A549 (cell line): ENCODE data around the gene SNUPN. TPM values are rescaled to one million over a fixed set of nuclear protein-coding genes. Genes with fewer than 3 reads are reported as not detected.

ENCODE experiments used
- ATAC-seq, 2 experiments: fragments of 200-7000 bp in 1 of 2; fragments of >200 bp in 1 of 2; cut with Nextera tagmentation in 1 of 2; cut with Tn5 transposase in 1 of 2; 3 replicates each; pipeline versions ENCODE4 v1.8.0 to v1.9.1; 2018 to 2020; ENCODE audit warnings: mild to moderate bottlenecking in 1 of 2, moderate library complexity in 1 of 2
- CTCF ChIA-PET: fragments of 300-600 bp; sonication (Branson Sonifier 250); formaldehyde crosslinking; extraction: SDS; loops from one replicate; lab custom pipeline; 2021; ENCODE audit warnings: antibody characterized with exemption, inconsistent platforms; lab: Yijun Ruan, JAX
- POLR2A ChIA-PET: fragments of 350-600 bp; formaldehyde crosslinking; extraction: SDS; loops from one replicate; lab custom pipeline; 2021; ENCODE audit warnings: antibody characterized with exemption, inconsistent platforms; lab: Yijun Ruan, JAX
- DNase-seq, 2 experiments: peaks; one replicate each; pipeline versions ENCODE4 v3.0.0 to v3.0.0-alpha.2; 2011 to 2016; ENCODE audit warnings: low read depth in 1 of 2, low spot score in 1 of 2
- FAIRE-seq: peaks from 2 replicates; lab custom pipeline; 2011; peaks lifted over from hg19 to GRCh38; lab: Jason Lieb, UNC
- H3K27ac ChIP-seq, 2 experiments: fragments of >200 bp; sonication (Bioruptor Twin); formaldehyde crosslinking; 3 replicates each; pipeline ENCODE4 v1.5.1; 2016 to 2017
- H3K4me1 ChIP-seq: fragments of >200 bp; sonication (Bioruptor Twin); formaldehyde crosslinking; 3 replicates; pipeline ENCODE4 v1.6.1; 2016
- H3K4me2 ChIP-seq: fragments of >200 bp; sonication (Bioruptor Twin); formaldehyde crosslinking; 3 replicates; pipeline ENCODE4 v1.6.1; 2016
- H3K4me3 ChIP-seq: fragments of >200 bp; sonication (Bioruptor Twin); formaldehyde crosslinking; 3 replicates; pipeline ENCODE4 v1.5.1; 2016
- H3K9me3 ChIP-seq: fragments of >200 bp; sonication (Bioruptor Twin); formaldehyde crosslinking; 3 replicates; pipeline ENCODE4 v1.6.1; 2016
- BHLHE40 ChIP-seq: IDR thresholded peaks from 2 replicates; pipeline ENCODE4 v1.6.1; 2012; ENCODE audit warnings: low read depth, low read length, inconsistent platforms
- CHD2 ChIP-seq: fragments of 150-350 bp; IDR thresholded peaks from 2 replicates; pipeline ENCODE4 v1.6.1; 2014; ENCODE audit warnings: low read length; ENCODE audit not compliant: partially characterized antibody
- CHD4 ChIP-seq: fragments of 200-600 bp; sonication (generic); IDR thresholded peaks from 2 replicates; pipeline ENCODE4 v1.6.1; 2016; ENCODE audit warnings: antibody characterized with exemption, mild to moderate bottlenecking, borderline replicate concordance
- FOSL2 ChIP-seq, 2 experiments: fragments of 450-650 bp in 1 of 2; fragments of >200 bp in 1 of 2; sonication (Bioruptor Twin) in 1 of 2; formaldehyde crosslinking; IDR thresholded peaks; 2 replicates each; pipeline versions ENCODE4 v1.5.0 to v1.6.1; 2016 to 2020; ENCODE audit warnings: mild to moderate bottlenecking in 1 of 2, moderate library complexity in 1 of 2
- FOXS1 ChIP-seq: fragments of 250-450 bp; sonication (Bioruptor Pico); IDR thresholded peaks from 2 replicates; pipeline ENCODE4 v1.5.0; 2020; ENCODE audit warnings: mild to moderate bottlenecking, moderate library complexity
- NPAS2 ChIP-seq: fragments of 250-450 bp; sonication (Bioruptor Pico); IDR thresholded peaks from 2 replicates; pipeline ENCODE4 v1.8.0; 2022; ENCODE audit warnings: mild to moderate bottlenecking, moderate library complexity, borderline replicate concordance
- POLR2A ChIP-seq: IDR thresholded peaks from 2 replicates; pipeline ENCODE4 v1.6.1; 2012; ENCODE audit warnings: mild to moderate bottlenecking, low read length
- POLR2AphosphoS2 ChIP-seq: conservative IDR thresholded peaks from 2 replicates; pipeline ENCODE4 v1.6.1; 2012; ENCODE audit warnings: low read length, improper control_type of control experiment, inconsistent platforms
- RAD21 ChIP-seq, 2 experiments: fragments of >200 bp in 1 of 2; sonication (Bioruptor Twin) in 1 of 2; formaldehyde crosslinking in 1 of 2; IDR thresholded peaks in 1 of 2; conservative IDR thresholded peaks in 1 of 2; 2 replicates in 1 of 2; 3 replicates in 1 of 2; pipeline ENCODE4 v1.6.1; 2012 to 2018; ENCODE audit warnings: inconsistent platforms in 1 of 2
- RARB ChIP-seq: fragments of 250-450 bp; sonication (Bioruptor Pico); IDR thresholded peaks from 2 replicates; pipeline ENCODE4 v1.8.0; 2021; ENCODE audit warnings: mild to moderate bottlenecking, moderate library complexity
- TFCP2L1 ChIP-seq: fragments of 250-450 bp; sonication (Bioruptor Pico); IDR thresholded peaks from 2 replicates; pipeline ENCODE4 v1.5.0; 2021; ENCODE audit warnings: mild to moderate bottlenecking
- TP53 ChIP-seq: fragments of 250-450 bp; sonication (Bioruptor Pico); IDR thresholded peaks from 2 replicates; pipeline ENCODE4 v1.5.0; 2021; ENCODE audit warnings: mild to moderate bottlenecking, moderate library complexity
- ZSCAN20 ChIP-seq: fragments of 250-450 bp; sonication (Bioruptor Pico); IDR thresholded peaks from 2 replicates; pipeline ENCODE4 v1.8.0; 2022; ENCODE audit warnings: mild to moderate bottlenecking, moderate library complexity
- WGBS: methylation state at CpG from one replicate; pipeline ENCODE4 v1.1.6; 2017; ENCODE audit errors: missing lambda C conversion rate; 5-methylcytosine and 5-hydroxymethylcytosine counted together
- polyA plus RNA-seq, 4 experiments: library from polyadenylated mRNA; depleted of rRNA in 3 of 4; stranded (reverse); fragments of >200 nt; fragmentation: RNase III in 1 of 4; extraction: RNeasy Plus Mini Kit Qiagen cat#74134 plus additional on column Dnase treatment in 1 of 4; gene quantifications; 2 replicates in 3 of 4; 3 replicates in 1 of 4; pipeline ENCODE4 v1.2.3, GENCODE V29; 2011 to 2017
- TF ChIP-seq, protein P1 (sequence below): IDR thresholded peaks from 2 replicates; pipeline ENCODE4 v1.6.1; 2012; ENCODE audit warnings: low read depth, borderline replicate concordance
- TF ChIP-seq, protein P2 (sequence below): fragments of 250-450 bp; sonication (Bioruptor Pico); IDR thresholded peaks from 2 replicates; pipeline ENCODE4 v1.5.0; 2021; ENCODE audit warnings: mild to moderate bottlenecking, moderate library complexity, borderline replicate concordance
- TF ChIP-seq, protein P3 (sequence below): fragments of >200 bp; sonication (Bioruptor Twin); formaldehyde crosslinking; IDR thresholded peaks from 3 replicates; pipeline ENCODE4 v1.6.1; 2016

The SNUPN gene
- polyA plus RNA-seq, 2 of the 4 experiments (the other 2 are of a cell fraction): 29.2 to 38.5 TPM

DNA sequence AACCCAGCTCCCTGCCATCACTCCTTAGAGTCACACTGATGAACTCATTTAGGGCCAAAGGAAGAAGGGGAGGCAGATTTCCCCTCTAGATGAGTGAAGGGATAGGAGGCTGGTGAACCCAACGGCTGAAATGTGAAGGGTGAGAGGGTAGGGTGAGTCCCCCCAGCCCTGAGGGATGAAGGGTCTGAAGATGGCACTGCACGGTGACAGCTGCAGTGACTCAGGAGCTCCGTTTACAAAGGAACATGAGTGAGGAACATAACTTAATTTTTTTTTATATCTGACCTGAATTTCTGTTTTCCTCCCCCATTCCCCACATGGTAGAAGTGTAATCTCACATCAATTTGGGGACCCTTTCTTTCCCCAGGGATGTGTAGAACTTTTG lies 36.2 kb upstream of the SNUPN start:
- H3K27ac ChIP-seq: peak overlapping the region; percentile 78 to 83
- peaks cover 62% of the 10 kb centered on the region for H3K4me1 ChIP-seq
- peak overlapping the region; percentile 66 for H3K4me2 ChIP-seq
- POLR2A ChIA-PET: interaction anchor here (1.0 to 3.3 kb wide), 7 partner anchors 10 to 294 kb away, joined by 3 to 34 read pairs (median 4); partner anchors contain the start of genes IMP3, MAN2C1 and SNX33
- ATAC-seq: no peak
- TF ChIP-seq CHD4: no peak
- no peak for TF ChIP-seq POLR2A
- CTCF ChIA-PET: interaction anchor here (1.1 to 7.1 kb wide), 9 partner anchors 10 to 294 kb away, joined by 3 to 63 read pairs (median 7); partner anchors contain the start of genes IMP3 and SNX33
- FAIRE-seq: no peak
- 64% methylated on average over 3 of the region's 3 CpGs for WGBS
- H3K4me3 ChIP-seq: no peak overlapping the region
- no peaks in the 10 kb centered on the region for H3K9me3 ChIP-seq
- no peak for DNase-seq

DNA sequence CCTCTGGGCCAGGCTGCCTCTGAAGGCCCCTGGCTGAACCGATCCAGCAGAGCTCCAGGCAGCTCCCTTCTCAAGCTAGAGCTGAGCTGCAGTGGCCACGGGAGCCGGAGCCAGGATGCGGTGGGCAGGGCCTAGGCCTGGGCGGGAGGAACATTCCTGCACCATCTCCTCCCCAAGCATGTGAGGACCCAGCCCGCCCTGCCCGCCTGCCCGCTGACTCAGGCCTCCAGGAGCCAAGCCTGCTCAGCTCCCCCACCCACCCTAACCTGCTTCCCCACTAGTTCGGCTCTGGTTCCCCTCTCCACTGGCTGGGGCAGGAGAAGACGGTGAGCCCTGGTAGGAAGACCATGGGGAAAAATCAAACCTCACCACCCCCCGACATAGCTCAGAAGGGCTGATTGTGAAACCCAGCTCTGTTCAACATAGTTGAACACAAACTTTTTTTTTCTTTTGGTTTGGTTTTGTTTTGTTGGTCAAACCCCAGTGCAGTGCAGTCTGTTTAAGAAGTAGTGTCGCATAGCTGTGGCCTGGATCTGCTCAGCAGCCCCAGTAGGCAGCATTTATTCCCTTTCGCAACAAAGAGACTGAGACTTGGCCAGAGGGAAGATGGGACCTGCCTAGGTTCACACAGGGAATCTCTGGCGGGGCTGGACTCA lies 35.7 kb upstream of the SNUPN start:
- DNase-seq: peak; percentile 83 to 84
- no peak overlapping the region for H3K4me3 ChIP-seq
- CTCF ChIA-PET: interaction anchor here (1.1 to 7.1 kb wide), 9 partner anchors 11 to 293 kb away, joined by 3 to 63 read pairs (median 7); partner anchors contain the start of genes IMP3 and SNX33

DNA sequence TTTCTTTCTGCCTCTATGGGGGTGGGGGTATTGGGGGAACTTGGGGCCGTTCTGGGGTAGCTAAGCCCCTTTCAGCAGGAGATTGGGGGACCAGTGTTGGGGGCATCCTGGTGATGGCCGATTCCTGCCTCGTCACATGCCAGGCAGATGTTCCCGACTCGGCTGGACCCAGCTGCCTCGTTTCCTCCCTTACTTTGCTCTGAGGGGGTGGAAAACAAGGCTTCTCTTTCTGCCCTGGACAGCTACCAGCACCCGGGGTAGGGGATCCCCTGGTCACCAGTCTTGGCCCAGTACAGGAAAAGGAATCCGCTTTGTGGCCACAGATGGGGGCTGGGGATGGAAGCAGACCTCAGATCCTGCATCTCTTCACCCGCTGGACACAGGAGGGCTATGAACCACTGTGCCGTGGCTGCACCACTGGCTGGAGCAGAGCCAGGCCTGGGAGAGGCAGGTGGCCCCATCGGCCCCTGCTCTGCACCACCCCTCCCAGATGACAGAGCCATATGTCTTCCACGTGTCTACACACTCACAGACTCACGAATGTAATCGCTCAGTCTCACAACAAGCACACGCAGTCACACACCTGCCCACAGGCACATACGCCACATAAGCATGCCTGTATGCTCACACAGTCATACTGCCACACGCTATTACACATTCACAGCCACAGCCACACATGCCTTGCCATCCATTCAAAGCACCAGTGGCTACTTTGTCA lies 34.6 kb upstream of the SNUPN start:
- Histone ChIP-seq H3K27ac (peak overlapping the region; percentile 78 to 83; a peak in 5 of 6 replicates), H3K4me3 (no peak overlapping the region), H3K4me1 (peaks cover 45% of the 10 kb centered on the region), H3K4me2 (peak overlapping the region; percentile 66; the same call in 1 of the 3 replicates), H3K9me3 (no peaks in the 10 kb centered on the region)
- no peak; a peak in 1 of 6 replicates for ATAC-seq
- WGBS: 87% methylated on average over 16 of the region's 17 CpGs
- ChIA-PET CTCF (interaction anchor here (1.3 to 7.1 kb wide), 6 partner anchors 12 to 292 kb away, joined by 5 to 63 read pairs (median 12); partner anchors contain the start of genes IMP3 and SNX33), POLR2A (interaction anchor here (1.4 to 3.3 kb wide), 3 partner anchors 13 to 206 kb away, joined by 4 to 34 read pairs (median 22); partner anchors contain the start of genes IMP3 and SNX33)
- DNase-seq: no peak
- no peak for FAIRE-seq
- TF ChIP-seq FOXS1 (CRISPR knock-in tag): no peak
- TF ChIP-seq, protein P1, sequence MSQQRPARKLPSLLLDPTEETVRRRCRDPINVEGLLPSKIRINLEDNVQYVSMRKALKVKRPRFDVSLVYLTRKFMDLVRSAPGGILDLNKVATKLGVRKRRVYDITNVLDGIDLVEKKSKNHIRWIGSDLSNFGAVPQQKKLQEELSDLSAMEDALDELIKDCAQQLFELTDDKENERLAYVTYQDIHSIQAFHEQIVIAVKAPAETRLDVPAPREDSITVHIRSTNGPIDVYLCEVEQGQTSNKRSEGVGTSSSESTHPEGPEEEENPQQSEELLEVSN: no peak
- TF ChIP-seq BHLHE40: no peak
- TF ChIP-seq TFCP2L1 (CRISPR knock-in tag): no peak
- TF ChIP-seq, protein P2, sequence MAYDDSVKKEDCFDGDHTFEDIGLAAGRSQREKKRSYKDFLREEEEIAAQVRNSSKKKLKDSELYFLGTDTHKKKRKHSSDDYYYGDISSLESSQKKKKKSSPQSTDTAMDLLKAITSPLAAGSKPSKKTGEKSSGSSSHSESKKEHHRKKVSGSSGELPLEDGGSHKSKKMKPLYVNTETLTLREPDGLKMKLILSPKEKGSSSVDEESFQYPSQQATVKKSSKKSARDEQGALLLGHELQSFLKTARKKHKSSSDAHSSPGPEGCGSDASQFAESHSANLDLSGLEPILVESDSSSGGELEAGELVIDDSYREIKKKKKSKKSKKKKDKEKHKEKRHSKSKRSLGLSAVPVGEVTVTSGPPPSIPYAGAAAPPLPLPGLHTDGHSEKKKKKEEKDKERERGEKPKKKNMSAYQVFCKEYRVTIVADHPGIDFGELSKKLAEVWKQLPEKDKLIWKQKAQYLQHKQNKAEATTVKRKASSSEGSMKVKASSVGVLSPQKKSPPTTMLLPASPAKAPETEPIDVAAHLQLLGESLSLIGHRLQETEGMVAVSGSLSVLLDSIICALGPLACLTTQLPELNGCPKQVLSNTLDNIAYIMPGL (CRISPR knock-in tag): no peak
- no peak for TF ChIP-seq POLR2AphosphoS2
- TF ChIP-seq RARB: no peak
- TF ChIP-seq ZSCAN20 (CRISPR knock-in tag): no peak

More for the DNA sequence above, 35.7 kb upstream of the SNUPN start:
- FAIRE-seq (no peak), ATAC-seq (peak; percentile 80 to 94)
- POLR2A ChIA-PET: interaction anchor here (1.0 to 3.3 kb wide), 7 partner anchors 10 to 294 kb away, joined by 3 to 34 read pairs (median 4); partner anchors contain the start of genes IMP3, MAN2C1 and SNX33
- Histone ChIP-seq H3K4me1 (peaks cover 57% of the 10 kb centered on the region), H3K27ac (peak overlapping the region; percentile 78 to 83), H3K9me3 (no peaks in the 10 kb centered on the region), H3K4me2 (peak overlapping the region; percentile 66)
- 42% methylated on average over 12 of the region's 14 CpGs for WGBS
- TF ChIP-seq, protein P2 (CRISPR knock-in tag): no peak
- TF ChIP-seq FOSL2 (IDR thresholded peaks at IDR 0.05) (no peak), FOSL2 (CRISPR knock-in tag; IDR thresholded peaks at IDR 0.05) (peak; percentile 32; the same call in 1 of the 2 replicates), CHD2 (no peak), POLR2AphosphoS2 (no peak), RAD21 (conservative IDR thresholded peaks at IDR 0.05 in 1 of 2, IDR thresholded peaks at IDR 0.05 in 1 of 2) (no peak; a peak in 1 of 5 replicates), NPAS2 (CRISPR knock-in tag) (no peak), TP53 (no peak)
- TF ChIP-seq, protein P3, sequence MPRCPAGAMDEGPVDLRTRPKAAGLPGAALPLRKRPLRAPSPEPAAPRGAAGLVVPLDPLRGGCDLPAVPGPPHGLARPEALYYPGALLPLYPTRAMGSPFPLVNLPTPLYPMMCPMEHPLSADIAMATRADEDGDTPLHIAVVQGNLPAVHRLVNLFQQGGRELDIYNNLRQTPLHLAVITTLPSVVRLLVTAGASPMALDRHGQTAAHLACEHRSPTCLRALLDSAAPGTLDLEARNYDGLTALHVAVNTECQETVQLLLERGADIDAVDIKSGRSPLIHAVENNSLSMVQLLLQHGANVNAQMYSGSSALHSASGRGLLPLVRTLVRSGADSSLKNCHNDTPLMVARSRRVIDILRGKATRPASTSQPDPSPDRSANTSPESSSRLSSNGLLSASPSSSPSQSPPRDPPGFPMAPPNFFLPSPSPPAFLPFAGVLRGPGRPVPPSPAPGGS: no peak
